Tibial nerve (tissue), 3 donors: Measurements from ENCODE around the gene PIGS.

Source experiments
- POLR2A ChIP-seq, 2 donors: fragments of 450-650 bp; IDR thresholded peaks; one replicate each; pipeline ENCODE4 v1.6.1; 2017; ENCODE audit warnings: antibody characterized with exemption in 2 of 2, mild to moderate bottlenecking in 2 of 2, moderate library complexity in 2 of 2
- TF ChIP-seq, protein P1 (sequence below), 5 experiments: fragments of 200-600 bp in 3 of 5; fragments of 450-650 bp in 2 of 5; sonication (generic) in 3 of 5; IDR thresholded peaks; one replicate each; pipeline ENCODE4 v1.5.1; 2016 to 2019; ENCODE audit warnings: antibody characterized with exemption in 5 of 5, mild to moderate bottlenecking in 3 of 5, moderate library complexity in 2 of 5

DNA sequence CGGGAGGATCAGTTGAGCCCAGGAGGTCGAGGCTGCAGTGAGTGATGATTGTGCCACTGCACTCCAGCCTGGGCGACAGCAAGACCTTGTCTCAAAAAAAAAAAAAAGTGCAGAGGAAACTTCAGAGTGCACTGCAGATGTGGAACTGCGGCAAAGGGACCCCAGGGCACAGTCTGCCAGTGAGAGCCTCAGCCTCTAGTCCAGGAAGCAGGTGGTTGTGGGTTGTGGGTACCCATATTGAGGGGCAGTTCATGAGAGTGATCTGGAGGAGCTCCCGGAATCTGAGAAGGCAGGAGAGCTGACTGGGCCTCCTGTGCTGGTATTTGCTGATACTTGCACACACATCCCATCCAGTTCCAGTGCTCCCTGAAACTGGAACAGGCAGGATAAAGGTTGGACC, 52.1 kb downstream of the PIGS start:
- no peak for TF ChIP-seq POLR2A (IDR thresholded peaks at IDR 0.05)
- TF ChIP-seq, protein P1, sequence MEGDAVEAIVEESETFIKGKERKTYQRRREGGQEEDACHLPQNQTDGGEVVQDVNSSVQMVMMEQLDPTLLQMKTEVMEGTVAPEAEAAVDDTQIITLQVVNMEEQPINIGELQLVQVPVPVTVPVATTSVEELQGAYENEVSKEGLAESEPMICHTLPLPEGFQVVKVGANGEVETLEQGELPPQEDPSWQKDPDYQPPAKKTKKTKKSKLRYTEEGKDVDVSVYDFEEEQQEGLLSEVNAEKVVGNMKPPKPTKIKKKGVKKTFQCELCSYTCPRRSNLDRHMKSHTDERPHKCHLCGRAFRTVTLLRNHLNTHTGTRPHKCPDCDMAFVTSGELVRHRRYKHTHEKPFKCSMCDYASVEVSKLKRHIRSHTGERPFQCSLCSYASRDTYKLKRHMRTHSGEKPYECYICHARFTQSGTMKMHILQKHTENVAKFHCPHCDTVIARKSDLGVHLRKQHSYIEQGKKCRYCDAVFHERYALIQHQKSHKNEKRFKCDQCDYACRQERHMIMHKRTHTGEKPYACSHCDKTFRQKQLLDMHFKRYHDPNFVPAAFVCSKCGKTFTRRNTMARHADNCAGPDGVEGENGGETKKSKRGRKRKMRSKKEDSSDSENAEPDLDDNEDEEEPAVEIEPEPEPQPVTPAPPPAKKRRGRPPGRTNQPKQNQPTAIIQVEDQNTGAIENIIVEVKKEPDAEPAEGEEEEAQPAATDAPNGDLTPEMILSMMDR (IDR thresholded peaks at IDR 0.05), result no peak
